ENCODE results near the gene TLCD3A.

TLCD3A gene

GRCh38 chr17:708132-708531 lies 24.3 kb upstream of the TLCD3A start:
- H3K4me2 ChIP-seq (ENCODE audit: low read length): no peak overlapping the region
- H3K36me3 ChIP-seq (ENCODE audit: control insufficient read depth, low read length): peaks cover 34% of the 10 kb centered on the region
- H4K20me1 ChIP-seq (ENCODE audit: control insufficient read depth, insufficient read depth, low read depth, low read length): peaks cover 6% of the 10 kb centered on the region; the same call in 1 of the 2 replicates
- no peak overlapping the region for H3K27ac ChIP-seq (ENCODE audit: low read depth, low read length)
- no peaks in the 10 kb centered on the region for H3K27me3 ChIP-seq (ENCODE audit: control insufficient read depth, low read length)
- H3K4me1 ChIP-seq (ENCODE audit: control insufficient read depth, low read length): peaks cover 3% of the 10 kb centered on the region
- H3F3A ChIP-seq (ENCODE audit: control insufficient read depth, insufficient read depth): peaks cover 2% of the 10 kb centered on the region; the same call in 1 of the 2 replicates
- H3K9me2 ChIP-seq (replicated peaks; ENCODE audit: control insufficient read depth, low read length): no peaks in the 10 kb centered on the region
- no peak overlapping the region for H3K4me3 ChIP-seq (ENCODE audit: low read length)
- TF ChIP-seq CTCF (IDR thresholded peaks at IDR 0.05; ENCODE audit: low read depth, low read length, poor library complexity, severe bottlenecking) (no peak), EZH2phosphoT487 (IDR thresholded peaks at IDR 0.05; ENCODE audit: borderline replicate concordance, low read length) (no peak)
- H3K79me2 ChIP-seq (ENCODE audit: control insufficient read depth, low read length): peaks cover 54% of the 10 kb centered on the region
- H3K9me3 ChIP-seq (ENCODE audit: control insufficient read depth, insufficient read depth, low read length): no peaks in the 10 kb centered on the region

DNA sequence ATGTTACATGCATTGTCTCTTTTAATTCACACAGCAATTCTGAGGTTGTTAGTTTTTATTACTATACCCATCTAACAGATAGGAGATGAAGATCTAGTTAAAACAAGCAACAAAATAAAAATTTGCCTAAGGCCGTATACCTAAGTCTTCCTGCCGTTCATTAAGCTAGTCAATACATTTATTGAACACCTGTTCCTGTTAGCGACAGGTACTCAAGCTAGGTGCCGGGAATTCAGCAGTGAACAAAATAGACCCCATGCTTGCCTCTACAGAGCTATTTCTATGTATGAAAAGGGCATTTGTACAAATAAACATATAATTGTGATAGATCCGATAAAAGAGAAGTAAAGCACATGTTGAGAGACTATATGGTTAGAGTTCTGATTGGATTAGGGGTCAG lies 14.3 kb upstream of the TLCD3A start:
- no peak for TF ChIP-seq EZH2phosphoT487 (IDR thresholded peaks at IDR 0.05; ENCODE audit: borderline replicate concordance, low read length)
- no peak for TF ChIP-seq CTCF (IDR thresholded peaks at IDR 0.05; ENCODE audit: low read depth, low read length, poor library complexity, severe bottlenecking)
- H3K27me3 ChIP-seq (ENCODE audit: control insufficient read depth, low read length): no peaks in the 10 kb centered on the region
- no peaks in the 10 kb centered on the region; the same call in 1 of the 2 replicates for H3K36me3 ChIP-seq (ENCODE audit: control insufficient read depth, low read length)
- H3K9me3 ChIP-seq (ENCODE audit: control insufficient read depth, insufficient read depth, low read length): no peaks in the 10 kb centered on the region
- no peaks in the 10 kb centered on the region for H4K20me1 ChIP-seq (ENCODE audit: control insufficient read depth, insufficient read depth, low read depth, low read length)
- no peak overlapping the region for H3K4me2 ChIP-seq (ENCODE audit: low read length)
- H3K9me2 ChIP-seq (replicated peaks; ENCODE audit: control insufficient read depth, low read length): no peaks in the 10 kb centered on the region
- H3K79me2 ChIP-seq (ENCODE audit: control insufficient read depth, low read length): peaks cover 25% of the 10 kb centered on the region
- H3K4me1 ChIP-seq (ENCODE audit: control insufficient read depth, low read length): peaks cover 16% of the 10 kb centered on the region
- H3K27ac ChIP-seq (ENCODE audit: low read depth, low read length): no peak overlapping the region
- H3F3A ChIP-seq (ENCODE audit: control insufficient read depth, insufficient read depth): peaks cover 14% of the 10 kb centered on the region
- H3K4me3 ChIP-seq (ENCODE audit: low read length): no peak overlapping the region

DNA sequence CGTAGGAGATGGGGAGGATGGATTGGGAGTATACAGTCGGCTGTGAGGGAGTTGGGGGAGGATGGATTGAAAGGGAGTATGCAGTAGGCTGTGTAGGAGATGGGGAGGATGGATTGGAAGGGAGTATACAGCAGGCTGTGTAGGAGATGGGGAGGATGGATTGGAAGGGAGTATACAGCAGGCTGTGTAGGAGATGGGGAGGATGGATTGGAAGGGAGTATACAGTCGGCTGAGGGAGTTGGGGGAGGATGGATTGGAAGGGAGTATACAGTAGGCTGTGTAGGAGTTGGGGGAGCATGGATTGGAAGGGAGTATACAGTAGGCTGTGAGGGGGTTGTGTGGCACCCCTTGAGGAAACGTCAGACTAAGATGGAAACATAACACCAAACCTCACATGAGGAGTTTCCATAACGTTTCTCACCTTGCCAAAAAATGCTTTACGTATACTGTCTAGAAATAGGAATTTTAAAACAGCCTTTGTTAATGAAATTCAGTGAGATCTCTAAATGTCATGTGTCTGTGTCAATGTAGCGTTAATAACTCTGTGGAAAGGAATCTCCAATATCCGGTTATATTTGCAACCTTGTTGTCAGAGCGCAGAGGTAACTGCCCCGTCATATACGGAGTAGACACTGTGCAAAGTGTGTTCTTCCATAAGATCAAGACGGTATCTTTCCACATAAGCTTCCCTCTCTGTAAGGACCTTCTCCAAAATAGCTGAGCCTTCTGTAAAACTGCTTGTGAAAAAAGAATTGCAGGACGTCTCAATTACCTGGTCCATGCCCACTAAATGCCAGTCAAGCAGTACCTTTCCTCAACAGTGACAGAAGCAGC lies 11.5 kb upstream of the TLCD3A start:
- Histone ChIP-seq H3K4me3 (ENCODE audit: low read length) (no peak overlapping the region), H4K20me1 (ENCODE audit: control insufficient read depth, insufficient read depth, low read depth, low read length) (no peaks in the 10 kb centered on the region), H3K36me3 (ENCODE audit: control insufficient read depth, low read length) (no peaks in the 10 kb centered on the region), H3K27ac (ENCODE audit: low read depth, low read length) (no peak overlapping the region), H3K79me2 (ENCODE audit: control insufficient read depth, low read length) (no peaks in the 10 kb centered on the region), H3K4me2 (ENCODE audit: low read length) (no peak overlapping the region), H3K9me3 (ENCODE audit: control insufficient read depth, insufficient read depth, low read length) (no peaks in the 10 kb centered on the region), H3F3A (ENCODE audit: control insufficient read depth, insufficient read depth) (peaks cover 14% of the 10 kb centered on the region), H3K4me1 (ENCODE audit: control insufficient read depth, low read length) (0 out of 2 replicates have a peak, but pooled peaks cover 3% of the 10 kb centered on the region), H3K27me3 (ENCODE audit: control insufficient read depth, low read length) (no peaks in the 10 kb centered on the region), H3K9me2 (replicated peaks; ENCODE audit: control insufficient read depth, low read length) (no peaks in the 10 kb centered on the region)
- TF ChIP-seq CTCF (IDR thresholded peaks at IDR 0.05; ENCODE audit: low read depth, low read length, poor library complexity, severe bottlenecking): no peak
- no peak for TF ChIP-seq EZH2phosphoT487 (IDR thresholded peaks at IDR 0.05; ENCODE audit: borderline replicate concordance, low read length)

All from DOHH2 (cell line).